HepG2 (cell line): ENCODE measurements around the gene CCDC116. TPM values are rescaled to one million over a fixed set of nuclear protein-coding genes. Genes with fewer than 3 reads are reported as not detected.

Source experiments
- AGO2 ChIP-seq: fragments of 200-400 bp; formaldehyde crosslinking; optimal IDR thresholded peaks from 2 replicates; pipeline ENCODE3; 2017; ENCODE audit warnings: mild to moderate bottlenecking, low read depth, low read length, moderate library complexity
- AKNA ChIP-seq: sonication (generic); formaldehyde crosslinking; IDR thresholded peaks from 2 replicates; pipeline ENCODE4 v1.4.0; 2020; ENCODE audit warnings: missing genetic modification reagents, borderline replicate concordance
- EEA1 ChIP-seq: sonication (generic); formaldehyde crosslinking; IDR thresholded peaks from 2 replicates; pipeline ENCODE4 v1.5.1; 2020; ENCODE audit warnings: mild to moderate bottlenecking, missing genetic modification reagents, borderline replicate concordance
- ELF3 ChIP-seq: IDR thresholded peaks from 2 replicates; pipeline ENCODE4 v1.6.1; 2016; ENCODE audit warnings: missing genetic modification reagents, missing compliant biosample characterization
- HINFP ChIP-seq: sonication (generic); formaldehyde crosslinking; IDR thresholded peaks from 2 replicates; pipeline ENCODE4 v1.4.0; 2020; ENCODE audit warnings: low read depth, mild to moderate bottlenecking, missing genetic modification reagents
- KAT8 ChIP-seq: IDR thresholded peaks from 2 replicates; pipeline ENCODE4 v1.6.1; 2016; ENCODE audit warnings: missing genetic modification reagents, missing compliant biosample characterization
- MBNL3 ChIP-seq: fragments of 250-450 bp; sonication (Bioruptor Pico); conservative IDR thresholded peaks from 2 replicates; pipeline ENCODE4 v1.8.0; 2022; ENCODE audit warnings: mild to moderate bottlenecking, inconsistent platforms
- SSRP1 ChIP-seq: IDR thresholded peaks from 2 replicates; pipeline ENCODE4 v1.6.1; 2016; ENCODE audit warnings: control low read depth
- TBL1XR1 ChIP-seq: fragments of 150-350 bp; IDR thresholded peaks from 2 replicates; pipeline ENCODE4 v1.6.1; 2014; ENCODE audit warnings: borderline replicate concordance, low read length; ENCODE audit not compliant: partially characterized antibody
- TFDP2 ChIP-seq: sonication (generic); formaldehyde crosslinking; IDR thresholded peaks from 2 replicates; pipeline ENCODE4 v1.4.0; 2020; ENCODE audit warnings: missing genetic modification reagents
- XRCC5 ChIP-seq: fragments of 200-400 bp; formaldehyde crosslinking; optimal IDR thresholded peaks from 2 replicates; pipeline ENCODE3; 2017; ENCODE audit warnings: mild to moderate bottlenecking, low read length
- ZFP62 ChIP-seq: sonication (generic); formaldehyde crosslinking; IDR thresholded peaks from 2 replicates; pipeline ENCODE4 v1.4.0; 2020; ENCODE audit warnings: missing genetic modification reagents
- ZNF275 ChIP-seq: sonication (generic); formaldehyde crosslinking; IDR thresholded peaks from 2 replicates; pipeline ENCODE4 v1.8.0; 2022; ENCODE audit warnings: missing genetic modification reagents, mild to moderate bottlenecking, inconsistent platforms, borderline replicate concordance
- ZNF441 ChIP-seq: sonication (generic); formaldehyde crosslinking; IDR thresholded peaks from 2 replicates; pipeline ENCODE4 v1.7.0; 2021; ENCODE audit warnings: missing genetic modification reagents, borderline replicate concordance
- ZNF564 ChIP-seq: sonication (generic); formaldehyde crosslinking; IDR thresholded peaks from 2 replicates; pipeline ENCODE4 v1.8.1; 2023; ENCODE audit warnings: mild to moderate bottlenecking, missing genetic modification reagents
- ZNF567 ChIP-seq: sonication (generic); formaldehyde crosslinking; IDR thresholded peaks from 2 replicates; pipeline ENCODE4 v1.8.1; 2023; ENCODE audit warnings: mild to moderate bottlenecking, missing genetic modification reagents, borderline replicate concordance
- ZNF580 ChIP-seq: IDR thresholded peaks from 2 replicates; pipeline ENCODE4 v1.6.1; 2016; ENCODE audit warnings: low read depth, borderline replicate concordance
- ZNF605 ChIP-seq: sonication (generic); formaldehyde crosslinking; IDR thresholded peaks from 2 replicates; pipeline ENCODE4 v1.8.0; 2022; ENCODE audit warnings: mild to moderate bottlenecking, missing genetic modification reagents
- ZNF660 ChIP-seq: sonication (generic); formaldehyde crosslinking; IDR thresholded peaks from 2 replicates; pipeline ENCODE4 v1.5.1; 2020; ENCODE audit warnings: mild to moderate bottlenecking, low read depth, missing genetic modification reagents, borderline replicate concordance
- polyA plus RNA-seq, 8 experiments: library from polyadenylated mRNA; depleted of rRNA in 3 of 8; stranded (reverse) in 7 of 8; unstranded in 1 of 8; fragments of >200 nt; fragmentation: Illumina TruSeq in 4 of 8; extraction: Trizol in 4 of 8; gene quantifications; 2 replicates each; pipeline versions ENCODE4 v1.2.1 to v1.2.3, GENCODE V29; 2011 to 2016; ENCODE audit warnings: low read depth in 4 of 8, missing spikeins in 1 of 8, mixed read lengths in 1 of 8; ENCODE audit not compliant: insufficient read depth in 1 of 8
- total RNA-seq, 5 experiments: library from RNA; depleted of rRNA; stranded (reverse); fragments of >200 nt; fragmentation: Illumina TruSeq; extraction: Trizol; gene quantifications; 2 replicates each; pipeline ENCODE4 v1.2.3, GENCODE V29; 2016; ENCODE audit warnings: low read depth in 1 of 5

Gene CCDC116
- total and polyA plus RNA-seq, 2 of the 13 experiments (the other 11 are each of a cell fraction or from before 2014, with no cell fraction given): 0.15 to 0.33 TPM

DNA sequence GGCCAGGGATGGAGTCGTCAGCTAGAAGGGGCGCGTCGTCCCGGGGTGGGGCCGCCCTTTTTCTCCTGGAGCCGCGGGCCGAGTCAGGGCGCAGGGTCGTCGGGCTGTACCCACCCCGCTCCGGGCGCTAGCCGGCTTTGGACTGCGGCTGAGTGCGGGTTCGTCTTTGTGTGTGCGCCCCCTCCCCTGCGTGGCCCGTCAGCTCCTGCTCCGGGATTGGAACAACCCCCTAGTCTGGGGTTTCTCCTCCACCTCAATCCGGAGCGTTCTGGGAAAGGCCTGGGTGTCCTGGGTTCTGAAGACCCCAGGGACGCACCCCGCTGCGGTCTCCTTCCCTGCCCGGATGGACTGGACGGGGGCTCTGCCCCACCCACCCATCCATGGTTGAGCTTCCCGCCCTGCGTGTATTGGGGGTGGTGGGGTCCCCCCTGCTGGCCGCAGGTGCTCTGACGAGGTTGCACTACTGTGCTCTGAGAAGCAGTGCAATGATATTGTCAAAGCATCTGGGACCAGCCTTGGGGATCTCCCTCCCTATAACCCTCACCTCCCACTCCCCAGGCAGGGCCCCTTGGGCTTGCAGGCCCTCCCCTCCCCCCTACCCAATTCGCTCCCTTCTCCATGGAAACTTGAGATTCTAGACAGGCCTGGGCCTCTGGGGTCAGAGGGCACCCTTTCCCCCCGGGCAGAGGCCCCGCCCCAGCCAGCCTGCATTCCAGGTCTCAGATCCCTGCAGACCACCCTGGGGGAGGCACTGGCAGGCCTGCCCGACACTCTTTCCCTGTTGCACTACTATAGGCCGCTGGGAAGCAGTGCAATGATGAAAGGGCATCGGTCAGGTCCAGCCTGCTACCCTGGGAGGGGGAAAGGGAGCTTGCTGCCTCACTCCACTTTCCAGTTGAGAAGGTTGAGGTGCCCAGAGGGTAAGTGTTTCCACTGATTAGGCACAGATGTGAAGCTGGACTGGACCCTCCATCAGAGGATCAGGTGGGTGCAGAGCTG is 20.3 kb downstream of the CCDC116 start (continued):
- no peak for TF ChIP-seq MBNL3 (CRISPR knock-in tag)
- no peak for TF ChIP-seq ZNF564 (CRISPR knock-in tag)
- TF ChIP-seq ZNF660 (CRISPR knock-in tag): no peak
- TF ChIP-seq EEA1 (CRISPR knock-in tag): no peak
- TF ChIP-seq XRCC5: no peak
- TF ChIP-seq KAT8: no peak
- no peak for TF ChIP-seq ZNF441 (CRISPR knock-in tag)
- TF ChIP-seq ZNF567: no peak
- TF ChIP-seq TBL1XR1: no peak
- no peak for TF ChIP-seq HINFP (CRISPR knock-in tag)
- TF ChIP-seq SSRP1 (CRISPR knock-in tag): no peak
- no peak for TF ChIP-seq ELF3
- TF ChIP-seq ZNF275: no peak
- no peak for TF ChIP-seq AKNA (CRISPR knock-in tag)
- peak; percentile 15; the same call in 1 of the 2 replicates for TF ChIP-seq ZNF605 (CRISPR knock-in tag)
- TF ChIP-seq TFDP2 (CRISPR knock-in tag): 0 out of 2 replicates have a peak, but pooled peaks have one; percentile 20
- no peak for TF ChIP-seq ZNF580 (CRISPR knock-in tag)
- peak; percentile 40 for TF ChIP-seq AGO2
- TF ChIP-seq ZFP62 (CRISPR knock-in tag): no peak
